ACC112 (cell line): ENCODE results near the gene ADGRB3.
"Not testable (repeated sequence)": the region's sequence is repeated elsewhere in the genome, so short reads cannot be mapped to it uniquely, and the experiment has no call there.

Experiments used
- H2AFZ ChIP-seq: fragments of 200-600 bp; sonication (generic); one replicate; pipeline ENCODE4 v1.6.0; 2017; ENCODE audit warnings: antibody characterized with exemption, low read length; ENCODE audit not compliant: unreplicated experiment
- H3K27ac ChIP-seq: fragments of 200-600 bp; sonication (generic); 2 replicates; pipeline ENCODE4 v1.5.1; 2014; ENCODE audit warnings: low read depth, mild to moderate bottlenecking, antibody characterized with exemption, low read length, moderate library complexity
- H3K27me3 ChIP-seq: fragments of 200-600 bp; sonication (generic); 2 replicates; pipeline ENCODE4 v1.6.1; 2014; ENCODE audit warnings: mild to moderate bottlenecking, antibody characterized with exemption, low read length, moderate library complexity, mixed read lengths; ENCODE audit not compliant: insufficient read depth
- H3K36me3 ChIP-seq: fragments of 200-600 bp; sonication (generic); 2 replicates; pipeline ENCODE4 v1.6.1; 2016; ENCODE audit warnings: mild to moderate bottlenecking, antibody characterized with exemption, low read length, moderate library complexity, mixed read lengths; ENCODE audit not compliant: insufficient read depth
- H3K4me1 ChIP-seq: fragments of 200-600 bp; sonication (generic); one replicate; pipeline ENCODE4 v1.6.1; 2016; ENCODE audit warnings: low read length, mixed read lengths; ENCODE audit not compliant: insufficient read depth, unreplicated experiment, control insufficient read depth
- H3K4me3 ChIP-seq: fragments of 200-600 bp; sonication (generic); 2 replicates; pipeline ENCODE4 v1.5.1; 2014; ENCODE audit warnings: mild to moderate bottlenecking, low read depth, low read length
- H3K79me2 ChIP-seq: fragments of 200-600 bp; sonication (generic); one replicate; pipeline ENCODE4 v1.6.0; 2016; ENCODE audit warnings: low read length; ENCODE audit not compliant: control insufficient read depth, unreplicated experiment, insufficient read depth

The ADGRB3 gene

DNA sequence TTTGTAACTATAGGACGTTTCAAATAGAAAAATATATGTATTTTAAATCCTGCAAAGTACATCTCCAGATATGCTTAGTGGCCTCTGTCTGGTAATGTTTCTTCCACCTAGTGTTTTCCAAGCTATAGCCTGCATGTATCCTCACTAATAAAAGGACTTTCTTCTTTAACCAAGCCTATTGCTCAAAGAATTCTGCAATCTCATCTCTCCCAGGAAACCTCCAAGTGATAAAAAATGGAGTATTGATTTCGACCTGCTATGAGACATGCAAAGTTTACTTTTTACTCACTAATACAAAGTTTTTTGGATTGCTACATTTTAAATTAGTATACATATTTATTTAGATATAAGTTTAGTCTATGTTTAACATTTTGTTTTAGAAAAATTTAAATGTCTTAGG, 23.3 kb downstream of the ADGRB3 start:
- no peaks in the 10 kb centered on the region for H3K4me1 ChIP-seq
- no peak overlapping the region for H3K27ac ChIP-seq
- H3K27me3 ChIP-seq, result 0 out of 2 replicates have a peak, but pooled peaks cover 4% of the 10 kb centered on the region
- no peak overlapping the region for H2AFZ ChIP-seq
- H3K79me2 ChIP-seq, result no peaks in the 10 kb centered on the region
- no peaks in the 10 kb centered on the region for H3K36me3 ChIP-seq
- no peak overlapping the region for H3K4me3 ChIP-seq

DNA sequence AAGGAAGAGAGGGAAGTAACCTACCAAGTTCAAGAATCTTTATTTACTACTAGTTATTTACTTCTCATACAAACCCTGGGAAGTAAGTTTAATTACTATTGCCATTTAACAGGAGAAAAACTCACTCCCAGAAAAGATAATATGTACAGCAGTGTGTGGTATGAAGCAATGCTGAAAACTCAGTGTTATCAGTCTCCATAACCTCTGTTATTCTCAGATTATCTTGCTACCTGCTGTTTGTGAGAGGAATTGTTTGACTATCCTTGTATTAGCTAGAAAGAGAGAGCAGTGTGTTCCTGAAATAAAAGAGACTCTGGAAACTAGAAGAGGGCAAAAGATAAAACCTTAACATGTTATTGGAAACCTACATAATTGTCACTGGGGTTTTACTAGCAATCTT, 38.2 kb downstream of the ADGRB3 start:
- Histone ChIP-seq H3K27ac (no peak overlapping the region), H3K27me3 (no peaks in the 10 kb centered on the region), H3K36me3 (no peaks in the 10 kb centered on the region), H3K4me1 (no peaks in the 10 kb centered on the region), H3K4me3 (no peak overlapping the region), H3K79me2 (no peaks in the 10 kb centered on the region), H2AFZ (no peak overlapping the region)

DNA sequence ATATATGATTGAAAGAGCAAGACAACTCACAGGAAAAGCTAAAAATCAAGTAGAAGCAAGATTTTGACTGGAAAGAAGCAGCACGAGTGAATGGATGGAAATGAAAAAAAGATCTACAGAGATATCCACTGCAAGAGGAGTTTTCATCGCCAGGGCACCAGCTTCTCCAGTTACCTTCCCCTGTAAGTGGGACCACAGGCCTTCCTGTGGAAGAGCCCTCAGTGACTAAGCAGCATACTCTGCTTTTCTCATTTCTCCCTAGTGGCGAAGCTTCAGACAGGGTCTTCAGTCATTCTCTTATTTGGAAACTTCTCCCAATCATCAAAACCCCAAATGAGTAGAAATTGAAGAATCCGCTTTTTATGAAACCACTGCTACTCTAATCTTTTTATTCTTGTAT, 40.5 kb downstream of the ADGRB3 start:
- Histone ChIP-seq H3K79me2 (no peaks in the 10 kb centered on the region), H2AFZ (no peak overlapping the region), H3K27ac (no peak overlapping the region), H3K4me1 (no peaks in the 10 kb centered on the region), H3K27me3 (no peaks in the 10 kb centered on the region), H3K36me3 (no peaks in the 10 kb centered on the region), H3K4me3 (no peak overlapping the region)

DNA sequence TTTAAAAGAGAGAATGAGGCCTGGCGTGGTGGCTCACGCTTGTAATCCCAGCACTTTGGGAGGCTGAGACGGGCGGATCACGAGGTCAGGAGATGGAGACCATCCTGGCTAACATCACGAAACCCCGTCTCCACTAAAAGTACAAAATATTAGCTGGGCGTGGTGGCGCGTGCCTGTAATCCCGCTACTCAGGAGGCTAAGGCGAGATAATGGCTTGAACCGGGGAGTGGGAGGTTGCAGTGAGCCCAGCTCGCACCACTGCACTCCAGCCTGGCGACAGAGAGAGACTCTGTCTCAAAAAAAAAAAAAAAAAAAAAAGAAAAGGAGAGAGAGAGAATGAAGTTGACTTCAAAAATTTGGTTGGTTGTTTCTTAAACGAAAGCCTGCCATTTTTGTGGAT, 41.0 kb downstream of the ADGRB3 start:
- not testable (repeated sequence) for H3K4me1 ChIP-seq, H3K36me3 ChIP-seq, H3K27ac ChIP-seq, H2AFZ ChIP-seq, H3K79me2 ChIP-seq, H3K27me3 ChIP-seq, H3K4me3 ChIP-seq

DNA sequence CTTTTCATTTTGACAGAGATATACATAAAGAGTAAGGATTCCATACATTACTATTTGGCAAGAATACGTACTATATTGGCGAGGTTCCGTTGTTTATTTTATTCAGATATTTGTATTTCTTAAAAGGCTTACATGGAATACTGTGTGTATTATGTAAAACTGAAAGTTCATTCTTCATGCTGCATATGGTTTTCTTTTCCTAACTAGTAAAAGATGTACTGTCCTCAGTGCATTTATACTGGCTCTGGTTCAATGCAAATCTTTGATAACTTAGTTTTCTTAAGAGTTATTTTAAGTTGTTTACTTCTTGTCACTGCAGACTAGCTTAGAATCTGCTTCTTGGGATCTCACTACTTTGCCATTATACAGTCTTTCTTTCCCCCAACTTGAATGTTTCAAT, 42.0 kb downstream of the ADGRB3 start:
- Histone ChIP-seq H3K4me1 (no peaks in the 10 kb centered on the region), H3K79me2 (no peaks in the 10 kb centered on the region)

DNA sequence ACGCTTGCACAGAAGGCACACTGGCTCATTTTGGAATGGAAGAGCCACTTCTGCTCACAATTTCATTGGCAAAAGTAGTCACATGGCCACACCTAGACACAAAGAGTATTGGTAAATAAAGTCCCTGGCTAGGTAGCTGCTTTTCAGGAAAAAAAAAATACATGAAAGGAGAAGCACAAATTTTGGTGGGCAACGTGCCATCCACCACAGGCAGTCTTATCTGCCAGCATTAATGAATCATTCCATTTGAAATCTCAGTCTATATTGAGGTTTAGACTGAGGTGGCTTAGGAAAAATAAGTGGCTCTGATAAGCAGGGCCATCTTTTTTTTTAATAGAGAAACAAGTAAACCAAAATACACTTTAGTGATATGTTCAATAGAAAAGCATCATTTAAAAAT, 44.3 kb downstream of the ADGRB3 start:
- Histone ChIP-seq H3K27ac (no peak overlapping the region), H2AFZ (no peak overlapping the region), H3K4me3 (no peak overlapping the region), H3K79me2 (no peaks in the 10 kb centered on the region), H3K36me3 (no peaks in the 10 kb centered on the region), H3K27me3 (no peaks in the 10 kb centered on the region), H3K4me1 (no peaks in the 10 kb centered on the region)

More for the DNA sequence above, 42.0 kb downstream of the ADGRB3 start:
- no peak overlapping the region for H2AFZ ChIP-seq
- H3K27me3 ChIP-seq, result no peaks in the 10 kb centered on the region
- no peak overlapping the region for H3K27ac ChIP-seq
- no peaks in the 10 kb centered on the region for H3K36me3 ChIP-seq
- no peak overlapping the region for H3K4me3 ChIP-seq

DNA sequence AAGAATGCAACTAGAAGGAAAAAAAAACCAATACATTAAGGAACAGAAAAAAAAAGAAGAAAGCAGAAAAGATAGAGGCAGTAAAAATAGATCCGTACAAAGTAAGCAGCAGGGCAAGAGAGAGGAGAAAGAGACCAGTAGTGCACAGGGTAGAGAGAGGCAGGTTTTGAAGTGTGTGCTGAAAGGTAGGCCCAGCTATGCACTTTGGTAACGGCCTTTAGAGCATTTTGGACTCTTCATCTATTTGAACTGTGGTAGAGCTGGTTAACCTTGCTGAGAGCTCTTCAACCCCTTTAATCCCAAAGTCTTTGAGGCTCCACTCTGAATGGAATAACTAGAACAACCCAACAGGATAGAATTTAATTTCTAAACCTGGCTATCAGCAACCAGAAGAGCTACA, 45.2 kb downstream of the ADGRB3 start:
- H3K79me2 ChIP-seq, result no peaks in the 10 kb centered on the region
- no peaks in the 10 kb centered on the region for H3K27me3 ChIP-seq
- H3K36me3 ChIP-seq, result no peaks in the 10 kb centered on the region
- H3K27ac ChIP-seq, result no peak overlapping the region
- no peaks in the 10 kb centered on the region for H3K4me1 ChIP-seq
- no peak overlapping the region for H2AFZ ChIP-seq
- H3K4me3 ChIP-seq, result no peak overlapping the region

DNA sequence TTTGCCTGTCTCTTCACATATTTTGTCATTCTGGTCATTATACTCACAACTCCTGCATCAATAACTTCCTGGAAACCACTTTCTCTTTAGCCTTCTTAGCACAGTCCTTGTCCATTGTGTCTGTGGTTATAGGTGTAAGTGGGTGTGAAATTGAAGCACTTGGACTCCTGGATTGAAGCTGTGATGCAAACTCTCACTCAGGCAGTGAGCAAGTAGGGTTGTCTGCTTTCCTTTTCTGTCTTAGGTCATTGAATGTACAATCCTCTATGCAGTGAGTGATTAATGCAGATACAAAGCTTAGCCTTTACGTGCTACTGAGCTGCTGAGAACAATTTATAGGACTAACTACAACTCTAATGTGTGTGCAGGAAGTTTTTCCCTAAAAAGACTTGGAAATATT, 54.8 kb downstream of the ADGRB3 start:
- Histone ChIP-seq H3K27ac (no peak overlapping the region), H2AFZ (no peak overlapping the region), H3K36me3 (no peaks in the 10 kb centered on the region), H3K4me3 (no peak overlapping the region), H3K27me3 (no peaks in the 10 kb centered on the region), H3K79me2 (no peaks in the 10 kb centered on the region), H3K4me1 (no peaks in the 10 kb centered on the region)

DNA sequence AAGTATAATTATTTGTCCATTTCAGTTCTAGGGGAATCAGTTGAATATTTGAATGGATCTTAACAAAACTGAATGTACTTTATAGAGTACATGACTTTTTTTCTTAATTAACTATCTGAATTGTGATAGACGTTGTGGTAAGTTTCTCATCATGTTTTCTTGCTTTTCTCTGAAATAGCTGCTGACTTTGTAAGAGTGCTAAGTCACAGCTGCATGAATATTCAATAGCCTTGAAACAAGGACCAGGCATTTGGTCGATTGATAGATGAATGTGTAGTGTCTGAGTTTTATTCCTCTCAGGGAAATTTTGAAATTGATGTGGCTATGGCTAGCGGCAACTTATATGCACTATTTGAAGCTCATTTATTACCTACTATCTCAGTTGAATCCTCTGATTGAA, 56.0 kb downstream of the ADGRB3 start:
- Histone ChIP-seq H3K4me3 (no peak overlapping the region), H3K4me1 (no peaks in the 10 kb centered on the region)

DNA sequence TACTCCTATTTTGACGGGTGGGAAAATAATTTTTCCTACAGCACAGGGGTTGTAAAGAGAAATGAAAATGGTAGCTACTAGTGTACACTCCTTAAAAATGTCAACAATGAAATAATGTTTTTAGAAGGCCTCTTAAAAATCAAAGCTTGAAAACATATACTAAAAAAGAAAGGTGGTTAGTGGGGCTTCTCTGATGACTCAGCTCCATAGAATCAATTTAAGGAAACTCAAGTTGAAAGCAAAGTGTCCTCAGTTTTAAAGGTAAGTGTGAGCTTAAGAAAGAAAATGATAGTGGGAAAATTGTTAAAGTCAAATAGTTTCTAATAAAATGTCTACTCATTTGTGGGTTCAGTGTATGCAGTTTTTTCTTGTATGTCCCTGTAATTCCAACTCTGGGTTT, 58.2 kb downstream of the ADGRB3 start:
- Histone ChIP-seq H3K4me1 (no peaks in the 10 kb centered on the region), H3K27me3 (no peaks in the 10 kb centered on the region), H3K79me2 (no peaks in the 10 kb centered on the region), H3K36me3 (no peaks in the 10 kb centered on the region), H2AFZ (no peak overlapping the region), H3K4me3 (no peak overlapping the region), H3K27ac (no peak overlapping the region)

More for the DNA sequence above, 56.0 kb downstream of the ADGRB3 start:
- no peaks in the 10 kb centered on the region for H3K27me3 ChIP-seq
- H2AFZ ChIP-seq, result no peak overlapping the region
- no peaks in the 10 kb centered on the region for H3K79me2 ChIP-seq
- no peak overlapping the region for H3K27ac ChIP-seq
- H3K36me3 ChIP-seq, result no peaks in the 10 kb centered on the region

DNA sequence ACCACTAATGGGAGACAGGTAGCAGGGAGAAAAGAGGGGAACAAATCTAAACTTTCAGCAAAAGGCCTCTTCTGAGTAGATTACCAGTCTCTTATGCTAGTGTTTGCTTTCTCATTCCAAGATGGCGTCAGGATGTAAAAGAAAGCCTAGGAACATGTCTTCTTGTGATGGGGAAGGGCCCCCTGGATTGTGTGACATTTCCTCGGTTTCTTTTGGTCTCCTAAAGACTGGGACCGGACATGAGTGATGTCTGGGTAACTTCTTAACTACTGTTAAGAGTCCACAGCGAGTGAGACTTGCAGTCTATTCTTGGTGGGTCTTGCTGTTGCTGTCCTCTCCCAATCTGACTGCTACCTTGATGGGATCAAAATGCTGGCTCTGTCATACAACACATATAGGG, 60.3 kb downstream of the ADGRB3 start:
- Histone ChIP-seq H3K4me3 (no peak overlapping the region), H3K27me3 (no peaks in the 10 kb centered on the region), H2AFZ (no peak overlapping the region), H3K36me3 (no peaks in the 10 kb centered on the region), H3K4me1 (no peaks in the 10 kb centered on the region), H3K79me2 (no peaks in the 10 kb centered on the region), H3K27ac (no peak overlapping the region)

DNA sequence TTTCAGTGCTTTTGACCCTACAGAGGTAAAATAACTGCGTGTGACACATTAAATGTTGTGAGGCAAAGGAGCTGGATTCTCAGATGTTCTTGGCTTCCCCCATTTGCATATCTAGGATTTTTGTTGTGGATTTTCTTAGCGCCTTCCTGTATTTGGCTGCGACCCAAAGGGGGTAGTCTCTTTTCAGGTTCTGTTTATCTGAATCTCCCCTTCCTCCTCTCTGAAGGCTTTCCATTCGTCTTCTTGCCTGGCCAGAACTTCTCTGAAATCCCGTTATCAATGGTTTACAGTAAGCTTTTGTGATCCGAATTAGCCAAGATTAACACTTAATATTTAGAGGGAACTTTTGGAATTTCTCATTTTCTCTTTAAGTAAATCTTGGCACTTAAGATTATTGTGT, 60.8 kb downstream of the ADGRB3 start:
- no peaks in the 10 kb centered on the region for H3K27me3 ChIP-seq
- H2AFZ ChIP-seq, result no peak overlapping the region
- no peaks in the 10 kb centered on the region for H3K4me1 ChIP-seq
- H3K4me3 ChIP-seq, result no peak overlapping the region
- no peak overlapping the region for H3K27ac ChIP-seq
- H3K79me2 ChIP-seq, result no peaks in the 10 kb centered on the region
- H3K36me3 ChIP-seq, result no peaks in the 10 kb centered on the region
